Right renal cortex interstitium (tissue), 3 donors: Measurements from ENCODE around the gene ZNF385C. TPM values are rescaled to one million over a fixed set of nuclear protein-coding genes. Genes with fewer than 3 reads are reported as not detected.
"Not testable (repeated sequence)": the region's sequence is repeated elsewhere in the genome, so short reads cannot be mapped to it uniquely, and the experiment has no call there.

Experiments used
- DNase-seq, 3 donors: peaks; one replicate each; pipeline ENCODE4 v3.0.0-alpha.2; 2013; ENCODE audit warnings: low read depth in 3 of 3, low spot score in 2 of 3
- polyA plus RNA-seq, 3 donors: library from polyadenylated mRNA; unstranded; fragments of 120-200 nt; gene quantifications; one replicate each; pipeline ENCODE4 v1.2.1, GENCODE V29; 2013; ENCODE audit not compliant: insufficient read length in 3 of 3

Gene ZNF385C, protein sequence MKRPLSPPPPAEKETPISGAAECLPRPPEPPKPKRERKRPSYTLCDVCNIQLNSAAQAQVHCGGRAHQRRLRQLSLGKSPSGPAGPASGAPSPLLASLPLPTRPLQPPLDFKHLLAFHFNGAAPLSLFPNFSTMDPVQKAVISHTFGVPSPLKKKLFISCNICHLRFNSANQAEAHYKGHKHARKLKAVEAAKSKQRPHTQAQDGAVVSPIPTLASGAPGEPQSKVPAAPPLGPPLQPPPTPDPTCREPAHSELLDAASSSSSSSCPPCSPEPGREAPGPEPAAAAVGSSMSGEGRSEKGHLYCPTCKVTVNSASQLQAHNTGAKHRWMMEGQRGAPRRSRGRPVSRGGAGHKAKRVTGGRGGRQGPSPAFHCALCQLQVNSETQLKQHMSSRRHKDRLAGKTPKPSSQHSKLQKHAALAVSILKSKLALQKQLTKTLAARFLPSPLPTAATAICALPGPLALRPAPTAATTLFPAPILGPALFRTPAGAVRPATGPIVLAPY
- polyA plus RNA-seq = 1 to 10 TPM; 4.5 to 7.8 (median 6.1) TPM

DNA sequence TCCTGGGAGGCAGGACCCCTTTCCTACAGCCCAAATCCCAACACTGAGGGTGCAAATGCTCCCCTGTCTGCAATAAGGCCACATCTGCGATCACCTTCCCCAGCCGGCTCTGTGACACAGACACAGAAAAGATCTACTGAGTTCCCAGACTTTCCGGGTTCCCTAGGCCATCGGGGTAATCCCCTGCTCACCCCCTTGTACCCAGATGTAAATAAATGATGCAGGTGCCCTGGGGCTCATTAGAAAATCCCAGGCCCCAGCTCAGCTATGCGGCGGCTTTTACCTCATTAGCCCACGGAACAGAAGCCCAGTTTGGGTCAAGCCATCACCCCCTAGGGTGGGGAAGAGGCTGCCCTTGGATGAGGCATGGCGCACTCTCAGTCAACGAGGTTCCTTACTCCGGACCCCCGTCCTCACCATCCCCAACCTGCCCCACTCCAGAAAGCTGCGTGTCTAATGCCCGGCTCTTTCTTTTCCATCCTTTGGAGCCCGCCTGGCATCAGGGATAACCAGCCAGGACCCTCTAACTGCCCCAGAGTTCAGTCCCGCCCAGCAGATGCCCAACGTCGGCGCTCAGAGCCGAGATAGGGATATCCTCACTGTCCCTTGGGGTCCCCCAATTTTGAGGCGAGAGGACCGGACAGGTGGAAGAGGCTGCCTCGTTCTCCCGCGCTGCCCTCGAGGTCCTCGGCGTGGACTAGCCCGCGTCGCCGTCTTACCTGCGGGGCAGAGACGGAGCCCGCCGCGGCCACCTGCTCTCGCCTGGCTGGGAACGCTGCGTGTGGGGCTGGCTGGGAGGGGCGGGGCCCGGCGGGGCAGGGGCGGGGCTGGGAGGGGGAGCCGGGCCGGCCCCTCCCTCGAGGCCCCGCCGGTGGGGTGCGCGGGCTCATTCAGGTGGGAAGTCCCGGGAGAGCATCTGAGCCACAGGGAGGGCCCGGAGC lies at the start of gene ZNF385C:
Gene ZNF385C, minus strand, starts transcription at position 783 of the 941 bp plus-strand sequence. CDS start 35,417 bp downstream, outside the sequence.
- no peak for DNase-seq

- DNase-seq = no peak
These were observed 48.8 kb upstream of the ZNF385C start for GRCh38 chr17:42146911-42147607.

DNA sequence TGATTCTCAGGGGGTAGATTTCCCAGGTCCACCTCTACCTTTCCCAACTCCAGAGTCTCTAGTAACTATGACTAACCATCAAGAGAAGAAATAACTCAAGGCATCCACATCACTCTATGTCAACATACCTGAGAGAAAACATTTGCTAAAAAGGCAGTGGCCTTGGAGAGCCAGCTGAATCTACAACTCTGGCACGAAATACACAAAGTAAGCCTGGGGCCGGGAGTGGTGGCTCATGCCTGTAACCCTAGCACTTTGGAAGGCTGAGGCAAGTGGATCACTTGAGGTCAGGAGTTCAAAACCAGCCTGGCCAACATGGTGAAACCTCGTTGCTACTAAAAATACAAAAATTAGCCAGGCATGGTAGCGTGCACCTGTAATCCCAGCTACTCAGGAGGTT lies 44.9 kb upstream of the ZNF385C start:
- not testable (repeated sequence) for DNase-seq

DNA sequence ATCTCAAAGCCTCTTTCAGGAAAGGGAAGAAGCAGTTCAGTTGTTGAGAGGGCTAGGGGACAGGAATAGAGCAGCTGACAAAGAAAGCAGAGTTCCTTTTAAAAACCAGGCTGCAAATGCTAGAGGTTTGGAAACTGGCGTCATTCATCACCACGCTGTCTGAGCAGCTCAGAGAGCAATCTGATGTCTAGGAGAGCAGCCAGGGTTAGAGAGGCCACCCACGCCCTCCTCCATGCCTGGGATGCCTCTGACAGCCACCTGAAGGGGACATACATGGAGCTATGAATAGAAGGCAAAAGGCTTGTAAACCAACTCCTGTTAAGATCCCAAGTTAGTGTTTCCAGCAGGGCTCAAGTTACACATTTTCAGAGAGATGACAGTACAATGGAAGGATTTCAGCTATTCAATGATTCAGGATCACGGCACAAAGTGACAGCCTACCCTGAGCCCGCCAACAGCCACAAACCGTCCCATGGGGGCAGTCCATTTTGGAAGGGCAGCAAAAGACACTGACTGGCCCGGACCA lies 44.2 kb upstream of the ZNF385C start:
- no peak for DNase-seq

- DNase-seq = no peak
These were observed 43.1 kb upstream of the ZNF385C start for GRCh38 chr17:42141382-42141781.

- not testable (repeated sequence) for DNase-seq
These were observed 42.4 kb upstream of the ZNF385C start for GRCh38 chr17:42140690-42141089.

DNA sequence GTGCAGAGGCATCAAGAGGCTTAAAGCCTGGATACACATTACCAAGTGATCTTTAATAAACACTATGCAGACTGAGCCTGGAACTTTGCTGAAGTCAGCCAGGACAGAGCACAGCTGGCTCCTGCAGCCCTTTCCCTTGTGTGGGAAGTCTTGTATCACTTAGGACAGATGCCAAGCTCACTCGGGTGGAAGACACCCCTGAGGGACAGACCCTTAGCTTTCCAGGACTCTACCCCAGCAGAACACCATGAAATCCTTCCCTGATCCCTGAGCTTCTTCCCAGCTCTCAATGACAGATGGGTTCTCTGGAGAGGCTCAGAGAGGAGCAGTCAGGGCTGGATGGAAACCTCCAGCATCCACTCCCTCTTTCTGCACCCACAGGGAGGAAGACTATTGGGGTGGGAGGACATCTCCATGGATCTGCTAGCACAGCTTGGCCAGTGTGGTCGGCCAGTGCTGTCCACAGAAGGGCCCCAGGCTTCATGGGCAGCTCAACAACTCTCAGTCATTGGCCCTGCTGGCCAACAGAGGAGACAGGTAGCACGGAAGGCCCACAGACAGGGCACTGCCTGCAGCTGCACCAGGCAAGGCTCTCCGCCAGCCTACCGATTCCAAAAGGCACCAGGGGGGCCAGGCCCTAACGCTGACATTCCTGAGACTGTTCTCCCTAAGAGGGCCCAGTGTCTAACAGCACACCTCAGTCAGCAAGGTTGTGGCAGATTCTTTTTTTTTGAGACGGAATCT lies 40.6 kb upstream of the ZNF385C start:
- DNase-seq = no peak

GRCh38 chr17:42136654-42137051 lies 38.4 kb upstream of the ZNF385C start:
- no peak for DNase-seq

DNA sequence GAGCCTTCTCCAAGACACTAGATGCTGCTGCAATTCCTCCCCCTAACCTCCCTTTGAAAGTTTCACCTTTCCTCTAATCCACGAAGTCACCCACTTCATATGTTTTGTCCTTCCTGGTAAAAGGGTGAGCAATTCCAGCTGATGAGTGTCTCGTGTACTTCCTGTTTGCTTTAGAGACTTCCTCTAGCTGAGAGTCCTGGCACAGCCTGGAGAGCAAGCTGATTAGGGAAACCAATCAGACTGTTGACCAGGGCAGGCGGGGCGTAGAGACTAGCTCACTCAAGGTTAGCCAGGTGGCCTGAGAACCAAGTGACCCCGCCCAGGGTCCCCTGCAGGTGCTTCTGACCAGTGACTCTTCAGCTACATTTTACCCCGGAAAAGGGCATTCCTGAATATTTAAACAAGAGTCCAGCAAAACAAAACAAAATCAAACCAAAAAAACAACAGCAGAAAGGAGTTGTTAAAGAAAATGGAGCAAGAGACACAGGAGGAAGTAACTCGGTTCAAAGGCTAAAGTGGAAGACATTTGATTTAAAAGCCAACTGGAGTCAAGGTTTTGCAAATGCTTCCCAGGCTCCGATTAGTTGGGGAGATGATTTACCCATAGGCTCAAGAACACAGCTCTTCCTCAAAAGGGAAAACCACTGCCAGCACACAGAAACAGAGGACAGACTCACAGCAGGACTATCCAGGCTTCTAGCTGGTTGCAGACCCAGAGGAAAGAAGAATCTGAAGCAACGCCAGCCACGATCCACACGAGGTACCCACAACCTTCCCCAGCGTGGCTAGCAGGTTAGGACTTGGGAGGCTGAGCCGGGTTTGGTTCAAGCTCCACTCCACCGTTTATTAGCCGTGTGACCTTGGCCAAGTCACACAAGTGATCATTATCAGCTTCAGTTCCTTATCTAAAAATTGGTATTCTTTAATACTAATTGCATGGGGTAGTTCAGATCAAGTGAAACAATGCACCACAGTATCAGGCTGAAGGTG lies 37.7 kb upstream of the ZNF385C start:
- no peak for DNase-seq

DNA sequence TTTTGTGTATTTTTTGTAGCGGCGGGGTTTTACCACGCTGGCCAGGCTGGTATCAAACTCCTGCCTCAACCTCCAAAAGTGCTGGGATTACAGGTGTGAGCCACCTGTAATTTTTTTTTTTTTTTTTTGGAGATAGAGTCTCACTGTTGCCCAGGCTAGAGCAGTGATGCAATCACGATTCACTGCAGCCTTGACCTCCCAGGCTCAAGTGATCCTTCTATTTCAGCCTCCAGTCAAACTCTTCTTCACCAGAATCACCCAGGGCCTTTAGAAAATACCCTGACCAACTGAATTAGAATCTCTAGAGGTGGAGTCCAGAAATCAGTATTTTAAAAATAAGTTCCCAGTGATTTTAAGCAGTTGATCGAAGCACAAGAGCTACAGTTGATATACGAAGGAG lies 36.9 kb upstream of the ZNF385C start:
- no peak for DNase-seq

GRCh38 chr17:42133461-42134041 lies 35.3 kb upstream of the ZNF385C start:
- DNase-seq = no peak

DNA sequence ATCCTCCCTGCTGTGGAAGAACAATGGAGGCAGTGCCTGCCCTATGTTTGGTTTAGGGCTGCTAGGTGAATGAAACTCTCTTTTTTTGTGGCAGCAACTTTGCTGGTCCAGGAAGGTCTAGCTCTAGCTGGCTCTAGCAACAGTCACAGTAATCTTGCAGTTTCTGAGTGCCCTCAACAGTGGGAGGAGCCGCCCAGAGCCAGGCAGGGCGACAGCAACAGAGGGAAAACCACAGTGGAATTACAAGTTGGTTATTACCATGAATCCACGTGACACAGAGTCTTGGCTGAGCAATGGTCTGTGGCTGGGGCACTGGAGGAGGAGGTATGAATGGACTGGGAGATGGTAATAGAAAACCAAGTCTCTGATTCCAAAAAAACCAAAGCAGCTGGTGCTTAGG lies 34.7 kb upstream of the ZNF385C start:
- no peak for DNase-seq

GRCh38 chr17:42131981-42132432 lies 33.7 kb upstream of the ZNF385C start:
- no peak for DNase-seq

DNA sequence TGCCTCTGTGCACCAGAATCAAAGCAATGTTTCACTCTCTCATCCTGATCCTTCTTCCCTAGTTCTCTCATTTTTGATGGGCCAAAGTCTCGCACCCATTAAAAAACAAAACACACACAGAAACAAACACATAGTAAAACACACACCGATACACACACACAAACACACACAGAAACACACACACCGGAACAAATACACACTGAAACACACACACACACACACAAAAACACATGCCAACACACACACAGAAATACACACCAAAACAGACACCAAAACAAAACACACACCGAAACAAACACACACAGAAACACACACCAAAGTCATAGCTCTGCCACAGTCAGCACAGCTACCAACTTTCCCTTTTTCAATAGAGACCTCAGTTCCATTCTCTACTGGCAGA lies 33.0 kb upstream of the ZNF385C start:
- DNase-seq = no peak

- no peak for DNase-seq
These were observed 32.1 kb upstream of the ZNF385C start for GRCh38 chr17:42130310-42130936.

DNA sequence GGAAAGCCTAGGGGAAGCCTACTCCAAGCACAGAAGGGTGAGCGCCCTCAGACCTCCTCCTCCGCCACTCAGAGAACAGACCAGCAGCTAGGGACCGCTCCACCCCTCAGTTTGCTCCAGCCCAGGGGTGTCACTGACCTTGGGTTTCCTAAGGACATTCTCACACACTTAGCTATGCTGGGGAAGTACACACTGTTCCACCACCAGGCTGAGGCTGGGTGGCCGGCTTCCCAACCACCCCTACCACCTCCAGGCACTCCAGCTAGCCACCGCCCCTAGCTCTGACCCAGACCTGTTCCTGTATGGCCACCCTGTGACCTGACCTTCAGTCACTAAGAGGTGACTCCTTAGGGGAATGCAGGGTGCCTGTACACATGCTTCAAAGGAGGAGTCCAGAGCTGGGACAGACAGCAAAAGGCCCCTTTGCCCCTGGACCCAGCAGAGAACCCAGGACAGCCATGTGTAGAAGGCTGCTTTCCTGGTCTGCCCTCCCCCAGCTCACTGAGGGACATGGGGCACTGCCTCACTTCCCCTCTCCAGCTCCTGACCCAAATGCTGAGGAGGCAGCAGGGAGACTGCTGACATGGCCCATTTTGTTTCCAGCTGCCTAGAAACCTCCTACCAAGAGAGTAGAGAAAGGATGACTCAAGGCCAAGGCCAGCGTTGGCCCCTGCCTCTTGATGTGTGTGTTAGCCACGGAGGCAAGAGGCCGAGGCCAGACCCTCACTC lies 31.0 kb upstream of the ZNF385C start:
- DNase-seq = no peak

- no peak for DNase-seq
These were observed 29.1 kb upstream of the ZNF385C start for GRCh38 chr17:42127414-42127813.
